ENCODE measurements around the gene GPRC5A. TPM values are rescaled to one million over a fixed set of nuclear protein-coding genes. Genes with fewer than 3 reads are reported as not detected.

GPRC5A gene
- total and polyA plus RNA-seq, 2 of the 13 experiments (the other 11 are each of a cell fraction or from before 2014, with no cell fraction given): 0.27 to 3.0 TPM

- TF ChIP-seq HNF1A (IDR thresholded peaks at IDR 0.05; ENCODE audit: low read depth): no peak
- no peak; the same call in 1 of the 2 replicates for TF ChIP-seq HNF1A (CRISPR knock-in tag; IDR thresholded peaks at IDR 0.05; ENCODE audit: borderline replicate concordance)
- peak; percentile 57; the same call in 1 of the 2 replicates for TF ChIP-seq ZNF280B (CRISPR knock-in tag; IDR thresholded peaks at IDR 0.05; ENCODE audit: borderline replicate concordance)
- no peak for TF ChIP-seq NCOA1 (CRISPR knock-in tag; IDR thresholded peaks at IDR 0.05)
- no peak for TF ChIP-seq ZKSCAN8 (CRISPR knock-in tag; IDR thresholded peaks at IDR 0.05; ENCODE audit: borderline replicate concordance)
- peak; percentile 80 for TF ChIP-seq ZMYM4 (CRISPR knock-in tag; IDR thresholded peaks at IDR 0.05)
- TF ChIP-seq MED1 (CRISPR knock-in tag; IDR thresholded peaks at IDR 0.05): peak; percentile 48
- TF ChIP-seq, protein P1, sequence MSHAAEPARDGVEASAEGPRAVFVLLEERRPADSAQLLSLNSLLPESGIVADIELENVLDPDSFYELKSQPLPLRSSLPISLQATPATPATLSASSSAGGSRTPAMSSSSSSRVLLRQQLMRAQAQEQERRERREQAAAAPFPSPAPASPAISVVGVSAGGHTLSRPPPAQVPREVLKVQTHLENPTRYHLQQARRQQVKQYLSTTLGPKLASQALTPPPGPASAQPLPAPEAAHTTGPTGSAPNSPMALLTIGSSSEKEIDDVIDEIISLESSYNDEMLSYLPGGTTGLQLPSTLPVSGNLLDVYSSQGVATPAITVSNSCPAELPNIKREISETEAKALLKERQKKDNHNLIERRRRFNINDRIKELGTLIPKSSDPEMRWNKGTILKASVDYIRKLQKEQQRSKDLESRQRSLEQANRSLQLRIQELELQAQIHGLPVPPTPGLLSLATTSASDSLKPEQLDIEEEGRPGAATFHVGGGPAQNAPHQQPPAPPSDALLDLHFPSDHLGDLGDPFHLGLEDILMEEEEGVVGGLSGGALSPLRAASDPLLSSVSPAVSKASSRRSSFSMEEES (CRISPR knock-in tag; IDR thresholded peaks at IDR 0.05): peak; percentile 45; the same call in 1 of the 2 replicates
- no peak for TF ChIP-seq HIC2 (CRISPR knock-in tag; IDR thresholded peaks at IDR 0.05; ENCODE audit: low read depth)
- peak; percentile 46; the same call in 1 of the 2 replicates for TF ChIP-seq IRF2 (CRISPR knock-in tag; IDR thresholded peaks at IDR 0.05)
- TF ChIP-seq ZNF720 (CRISPR knock-in tag; IDR thresholded peaks at IDR 0.05): no peak
- no peak for TF ChIP-seq ZNF12 (CRISPR knock-in tag; IDR thresholded peaks at IDR 0.05)
- TF ChIP-seq, protein P2, sequence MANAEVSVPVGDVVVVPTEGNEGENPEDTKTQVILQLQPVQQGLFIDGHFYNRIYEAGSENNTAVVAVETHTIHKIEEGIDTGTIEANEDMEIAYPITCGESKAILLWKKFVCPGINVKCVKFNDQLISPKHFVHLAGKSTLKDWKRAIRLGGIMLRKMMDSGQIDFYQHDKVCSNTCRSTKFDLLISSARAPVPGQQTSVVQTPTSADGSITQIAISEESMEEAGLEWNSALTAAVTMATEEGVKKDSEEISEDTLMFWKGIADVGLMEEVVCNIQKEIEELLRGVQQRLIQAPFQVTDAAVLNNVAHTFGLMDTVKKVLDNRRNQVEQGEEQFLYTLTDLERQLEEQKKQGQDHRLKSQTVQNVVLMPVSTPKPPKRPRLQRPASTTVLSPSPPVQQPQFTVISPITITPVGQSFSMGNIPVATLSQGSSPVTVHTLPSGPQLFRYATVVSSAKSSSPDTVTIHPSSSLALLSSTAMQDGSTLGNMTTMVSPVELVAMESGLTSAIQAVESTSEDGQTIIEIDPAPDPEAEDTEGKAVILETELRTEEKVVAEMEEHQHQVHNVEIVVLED (CRISPR knock-in tag; IDR thresholded peaks at IDR 0.05; ENCODE audit: borderline replicate concordance): peak; percentile 58; the same call in 1 of the 2 replicates
- no peak for TF ChIP-seq ZNF292 (CRISPR knock-in tag; IDR thresholded peaks at IDR 0.05; ENCODE audit: borderline replicate concordance, low read depth)
Measured at GRCh38 chr12:12927211-12928079, 36.1 kb downstream of the GPRC5A start (continued).
